ENCODE measurements around the gene SSR4. TPM values are rescaled to one million over a fixed set of nuclear protein-coding genes. Genes with fewer than 3 reads are reported as not detected.

Gene SSR4
- total and polyA plus RNA-seq, 2 of the 13 experiments (the other 11 are each of a cell fraction or from before 2014, with no cell fraction given): 214 to 288 TPM

GRCh38 chrX:153827016-153827415 lies 32.5 kb downstream of the SSR4 start:
- H3K27ac ChIP-seq (ENCODE audit: extremely low read length, insufficient read depth, low read length): no peak overlapping the region
- 29% methylated on average over 3 of the region's 3 CpGs for WGBS (ENCODE audit: low lambda C conversion rate)
- no TSS peak for BruUV-seq (replicated peaks)
- H3K4me3 ChIP-seq (replicated peaks in 1 of 3; ENCODE audit: insufficient read depth in 1 of 3, low read depth in 2 of 3, low read length in 3 of 3): no peak overlapping the region
- no peaks in the 10 kb centered on the region for H3K4me1 ChIP-seq (ENCODE audit: insufficient read depth, low read length)
- H3K9ac ChIP-seq (ENCODE audit: insufficient read depth, low read depth, low read length): no peak overlapping the region
- ChIA-PET CTCF (ENCODE audit: low intra/inter-chr PET ratio, low total read pairs) (no interaction called here), POLR2A (no interaction called here)
- in situ Hi-C loops (cut with HindIII; ENCODE audit: extremely low pct_ligation_motif_present, low pct_unique_long_range_greater_than_20kb): no loop called here
- peaks cover 4 to 41% of the 10 kb centered on the region in 2 experiments; a peak in 4 of 5 replicates for H3K27me3 ChIP-seq (ENCODE audit: control insufficient read depth in 1 of 2, insufficient read depth in 2 of 2, low read length in 2 of 2)
- H3K4me2 ChIP-seq (ENCODE audit: low read depth, low read length): no peak overlapping the region
- intact Hi-C loops (cut with micrococcal nuclease; ENCODE audit: unreplicated experiment): no loop called here
- H4K20me1 ChIP-seq (ENCODE audit: insufficient read depth, low read length): no peaks in the 10 kb centered on the region
- no peak for FAIRE-seq
- no peak for DNase-seq (ENCODE audit: low spot score)
- H3K36me3 ChIP-seq (replicated peaks in 1 of 2; ENCODE audit: control insufficient read depth in 1 of 2, insufficient read depth in 2 of 2, low read length in 2 of 2): no peaks in the 10 kb centered on the region
- H2AFZ ChIP-seq (ENCODE audit: low read length): no peak overlapping the region
- no peaks in the 10 kb centered on the region for H3K79me2 ChIP-seq (ENCODE audit: insufficient read depth, low read length)
- H3K9me3 ChIP-seq (ENCODE audit: low read length): no peaks in the 10 kb centered on the region
- no peak for TF ChIP-seq MXD3 (CRISPR knock-in tag; IDR thresholded peaks at IDR 0.05)
- TF ChIP-seq TFDP1 (CRISPR knock-in tag; IDR thresholded peaks at IDR 0.05; ENCODE audit: borderline replicate concordance): no peak
- no peak for TF ChIP-seq CHCHD3 (CRISPR knock-in tag; IDR thresholded peaks at IDR 0.05)
- TF ChIP-seq ZNF720 (CRISPR knock-in tag; IDR thresholded peaks at IDR 0.05): no peak
- TF ChIP-seq ZNF75D (CRISPR knock-in tag; IDR thresholded peaks at IDR 0.05; ENCODE audit: borderline replicate concordance): no peak
- TF ChIP-seq THAP9 (CRISPR knock-in tag; IDR thresholded peaks at IDR 0.05; ENCODE audit: borderline replicate concordance): no peak
- TF ChIP-seq ZNF292 (CRISPR knock-in tag; IDR thresholded peaks at IDR 0.05; ENCODE audit: borderline replicate concordance, low read depth): no peak
- TF ChIP-seq ZC3H4 (CRISPR knock-in tag; IDR thresholded peaks at IDR 0.05; ENCODE audit: borderline replicate concordance): no peak
- TF ChIP-seq ZSCAN29 (CRISPR knock-in tag; conservative IDR thresholded peaks at IDR 0.05): no peak
- no peak for TF ChIP-seq PHF20 (CRISPR knock-in tag; IDR thresholded peaks at IDR 0.05)
- TF ChIP-seq CREBL2 (CRISPR knock-in tag; IDR thresholded peaks at IDR 0.05; ENCODE audit: borderline replicate concordance): no peak
- ATAC-seq: no peak
